Loucy (cell line): Measurements from ENCODE around the gene TGFBR3.

Source experiments
- CTCF ChIP-seq: fragments of 200-600 bp; sonication (generic); conservative IDR thresholded peaks from 2 replicates; pipeline ENCODE4 v1.5.1; 2014; ENCODE audit warnings: mild to moderate bottlenecking, antibody characterized with exemption, low read length
- EZH2phosphoT487 ChIP-seq: fragments of 200-600 bp; IDR thresholded peaks from 2 replicates; pipeline ENCODE4 v1.6.1; 2018; ENCODE audit warnings: antibody characterized with exemption, mild to moderate bottlenecking, moderate library complexity, borderline replicate concordance

- TF ChIP-seq CTCF: no peak
- no peak for TF ChIP-seq EZH2phosphoT487
Observed at GRCh38 chr1:91797164-91797563, 88.8 kb downstream of the TGFBR3 start.
